Right renal pelvis (tissue), 4 donors: ENCODE measurements around the gene PROSER3. TPM values are rescaled to one million over a fixed set of nuclear protein-coding genes. Genes with fewer than 3 reads are reported as not detected.
"Not testable (repeated sequence)": the region's sequence is repeated elsewhere in the genome, so short reads cannot be mapped to it uniquely, and the experiment has no call there.

ENCODE experiments used
- DNase-seq, 4 donors: peaks; one replicate each; pipeline ENCODE4 v3.0.0-alpha.2; 2013; ENCODE audit warnings: low read depth in 4 of 4, low spot score in 3 of 4, missing footprints in 1 of 4
- polyA plus RNA-seq, 4 donors: library from polyadenylated mRNA; unstranded; fragments of 120-200 nt; gene quantifications; one replicate each; pipeline ENCODE4 v1.2.1, GENCODE V29; 2013; ENCODE audit not compliant: insufficient read length in 4 of 4

The PROSER3 gene
- polyA plus RNA-seq, 4 donors, result 14.8 to 20.4 (median 16.5) TPM

- no peak for DNase-seq
Observed at GRCh38 chr19:35751839-35752745, 5.9 kb upstream of the PROSER3 start.

GRCh38 chr19:35752746-35753350 lies 5.1 kb upstream of the PROSER3 start:
- DNase-seq, result no peak

GRCh38 chr19:35753634-35754369 lies 4.2 kb upstream of the PROSER3 start:
- no peak for DNase-seq

- no peak for DNase-seq
Observed at GRCh38 chr19:35754370-35755130, 3.4 kb upstream of the PROSER3 start.

- no peak for DNase-seq
Observed at GRCh38 chr19:35755131-35755549, 2.8 kb upstream of the PROSER3 start.

- no peak for DNase-seq
Observed at GRCh38 chr19:35755550-35756376, 2.2 kb upstream of the PROSER3 start.

- no peak for DNase-seq
Observed at GRCh38 chr19:35756377-35757230, 1.4 kb upstream of the PROSER3 start, which contains the start of gene HSPB6. TSS of gene HSPB6 (minus strand) at chr19:35757029. CDS start at chr19:35757008, 21 bp downstream.

- DNase-seq, result no peak
Observed at GRCh38 chr19:35757231-35757748, 686 bp upstream of the PROSER3 start.

- DNase-seq, result no peak
Observed at GRCh38 chr19:35759697-35760096, 1.7 kb downstream of the PROSER3 start.

GRCh38 chr19:35760711-35761349 lies 2.9 kb downstream of the PROSER3 start:
- no peak for DNase-seq

- DNase-seq, result no peak
Observed at GRCh38 chr19:35764432-35765315, 6.7 kb downstream of the PROSER3 start.

- DNase-seq, result no peak
Observed at GRCh38 chr19:35766571-35767104, 8.7 kb downstream of the PROSER3 start.

GRCh38 chr19:35767288-35768081 lies 9.5 kb downstream of the PROSER3 start:
- peak in 1 of 4 donors; percentile 46 for DNase-seq

GRCh38 chr19:35768082-35768421 lies 10.1 kb downstream of the PROSER3 start:
- DNase-seq, result no peak

GRCh38 chr19:35772362-35772761 lies 14.4 kb downstream of the PROSER3 start:
- DNase-seq, result not testable (repeated sequence)
